Body of pancreas (tissue), 4 donors: ENCODE results near the gene UBR3. TPM values are rescaled to one million over a fixed set of nuclear protein-coding genes. Genes with fewer than 3 reads are reported as not detected.
"Not testable (repeated sequence)": the region's sequence is repeated elsewhere in the genome, so short reads cannot be mapped to it uniquely, and the experiment has no call there.

Experiments used
- ATAC-seq: fragments of 150-250 bp; one replicate; pipeline ENCODE4 v1.9.1; 2016
- DNase-seq, 4 donors: peaks; one replicate each; pipeline ENCODE4 v3.0.0-alpha.2; 2019
- H3K27ac ChIP-seq, 4 donors: fragments of 200-600 bp; sonication (generic); 1 replicate in 3 of 4; 2 replicates in 1 of 4; pipeline versions ENCODE4 v1.5.1 to v1.6.1; 2016 to 2019; ENCODE audit warnings: mild to moderate bottlenecking in 1 of 4, mixed read lengths in 1 of 4, moderate library complexity in 1 of 4
- H3K27me3 ChIP-seq, 2 donors: fragments of 200-600 bp; sonication (generic); one replicate each; pipeline ENCODE4 v1.6.0; 2016; ENCODE audit warnings: mild to moderate bottlenecking in 1 of 2
- H3K36me3 ChIP-seq, 2 donors: fragments of 200-600 bp; sonication (generic); replicated peaks in 1 of 2; 2 replicates each; pipeline ENCODE4 v1.5.1; 2016; ENCODE audit warnings: low read depth in 2 of 2; ENCODE audit not compliant: insufficient read depth in 1 of 2
- H3K4me1 ChIP-seq: fragments of 200-600 bp; sonication (generic); one replicate; pipeline ENCODE4 v1.6.0; 2016
- H3K4me3 ChIP-seq, 2 donors: fragments of 200-600 bp; sonication (generic); 1 replicate in 1 of 2; 2 replicates in 1 of 2; pipeline ENCODE4 v1.5.1; 2016 to 2019
- H3K9me3 ChIP-seq, 3 donors: fragments of 200-600 bp; sonication (generic); 1 replicate in 2 of 3; 2 replicates in 1 of 3; pipeline ENCODE4 v1.5.1; 2016
- POLR2A ChIP-seq, 3 donors: fragments of 450-650 bp; IDR thresholded peaks; one replicate each; pipeline ENCODE4 v1.6.1; 2016; ENCODE audit warnings: antibody characterized with exemption in 3 of 3, mild to moderate bottlenecking in 2 of 3
- WGBS, 2 donors: methylation state at CpG; one replicate each; pipeline ENCODE4 v1.1.5; 2017; 5-methylcytosine and 5-hydroxymethylcytosine counted together
- intact Hi-C: fragments of 100-400 bp; cut with DNase I; formaldehyde crosslinking; loops from one replicate; pipeline ENCODE4 v1.15.1; 2023
- total RNA-seq, 2 donors: library from RNA; depleted of rRNA; stranded (reverse); fragments of >200 nt; gene quantifications; one replicate each; pipeline ENCODE4 v1.1.0, GENCODE V29; 2016
- TF ChIP-seq, protein P1 (sequence below), 7 experiments: fragments of 450-650 bp in 4 of 7; fragments of 200-600 bp in 3 of 7; sonication (generic) in 3 of 7; IDR thresholded peaks; one replicate each; pipeline ENCODE4 v1.5.1; 2016 to 2019; ENCODE audit warnings: antibody characterized with exemption in 7 of 7

UBR3 gene
- total RNA-seq, 2 donors from 2014 or later, result 30.1 to 52.1 TPM

- no peaks in the 10 kb centered on the region for H3K27me3 ChIP-seq
- no peaks in the 10 kb centered on the region for H3K9me3 ChIP-seq
- H3K4me1 ChIP-seq, result peaks cover 13% of the 10 kb centered on the region
- TF ChIP-seq POLR2A (IDR thresholded peaks at IDR 0.05), result no peak
- TF ChIP-seq, protein P1, sequence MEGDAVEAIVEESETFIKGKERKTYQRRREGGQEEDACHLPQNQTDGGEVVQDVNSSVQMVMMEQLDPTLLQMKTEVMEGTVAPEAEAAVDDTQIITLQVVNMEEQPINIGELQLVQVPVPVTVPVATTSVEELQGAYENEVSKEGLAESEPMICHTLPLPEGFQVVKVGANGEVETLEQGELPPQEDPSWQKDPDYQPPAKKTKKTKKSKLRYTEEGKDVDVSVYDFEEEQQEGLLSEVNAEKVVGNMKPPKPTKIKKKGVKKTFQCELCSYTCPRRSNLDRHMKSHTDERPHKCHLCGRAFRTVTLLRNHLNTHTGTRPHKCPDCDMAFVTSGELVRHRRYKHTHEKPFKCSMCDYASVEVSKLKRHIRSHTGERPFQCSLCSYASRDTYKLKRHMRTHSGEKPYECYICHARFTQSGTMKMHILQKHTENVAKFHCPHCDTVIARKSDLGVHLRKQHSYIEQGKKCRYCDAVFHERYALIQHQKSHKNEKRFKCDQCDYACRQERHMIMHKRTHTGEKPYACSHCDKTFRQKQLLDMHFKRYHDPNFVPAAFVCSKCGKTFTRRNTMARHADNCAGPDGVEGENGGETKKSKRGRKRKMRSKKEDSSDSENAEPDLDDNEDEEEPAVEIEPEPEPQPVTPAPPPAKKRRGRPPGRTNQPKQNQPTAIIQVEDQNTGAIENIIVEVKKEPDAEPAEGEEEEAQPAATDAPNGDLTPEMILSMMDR (IDR thresholded peaks at IDR 0.05), result no peak
- 88 to 100% methylated on average over 2 of the region's 2 CpGs for WGBS, 2 donors
- no peaks in the 10 kb centered on the region for H3K36me3 ChIP-seq
- no peak overlapping the region for H3K27ac ChIP-seq
- DNase-seq (no peak), ATAC-seq (no peak)
- intact Hi-C loops, result no loop called here
- H3K4me3 ChIP-seq, result no peak overlapping the region
Measured at GRCh38 chr2:169845016-169845415, 17.8 kb downstream of the UBR3 start.

- H3K36me3 ChIP-seq, intact Hi-C loops, H3K27me3 ChIP-seq, H3K27ac ChIP-seq, DNase-seq, H3K9me3 ChIP-seq, H3K4me1 ChIP-seq, ATAC-seq, H3K4me3 ChIP-seq: not testable (repeated sequence)
- WGBS, 2 donors, result 77 to 78% methylated on average over 8 of the region's 8 CpGs
Measured at GRCh38 chr2:169848959-169849693, 21.9 kb downstream of the UBR3 start.

GRCh38 chr2:169849710-169850109 is 22.5 kb downstream of the UBR3 start:
- no peaks in the 10 kb centered on the region for H3K36me3 ChIP-seq
- no peaks in the 10 kb centered on the region for H3K9me3 ChIP-seq
- WGBS, 2 donors, result 85 to 94% methylated on average over 1 of the region's 1 CpG
- peaks cover 5% of the 10 kb centered on the region for H3K4me1 ChIP-seq
- H3K27me3 ChIP-seq, result no peaks in the 10 kb centered on the region
- H3K27ac ChIP-seq, result no peak overlapping the region
- no peak overlapping the region for H3K4me3 ChIP-seq
- TF ChIP-seq, protein P1 (IDR thresholded peaks at IDR 0.05), result no peak
- TF ChIP-seq POLR2A (IDR thresholded peaks at IDR 0.05), result no peak
- intact Hi-C loops, result no loop called here
- DNase-seq, result no peak
- ATAC-seq, result no peak

DNA sequence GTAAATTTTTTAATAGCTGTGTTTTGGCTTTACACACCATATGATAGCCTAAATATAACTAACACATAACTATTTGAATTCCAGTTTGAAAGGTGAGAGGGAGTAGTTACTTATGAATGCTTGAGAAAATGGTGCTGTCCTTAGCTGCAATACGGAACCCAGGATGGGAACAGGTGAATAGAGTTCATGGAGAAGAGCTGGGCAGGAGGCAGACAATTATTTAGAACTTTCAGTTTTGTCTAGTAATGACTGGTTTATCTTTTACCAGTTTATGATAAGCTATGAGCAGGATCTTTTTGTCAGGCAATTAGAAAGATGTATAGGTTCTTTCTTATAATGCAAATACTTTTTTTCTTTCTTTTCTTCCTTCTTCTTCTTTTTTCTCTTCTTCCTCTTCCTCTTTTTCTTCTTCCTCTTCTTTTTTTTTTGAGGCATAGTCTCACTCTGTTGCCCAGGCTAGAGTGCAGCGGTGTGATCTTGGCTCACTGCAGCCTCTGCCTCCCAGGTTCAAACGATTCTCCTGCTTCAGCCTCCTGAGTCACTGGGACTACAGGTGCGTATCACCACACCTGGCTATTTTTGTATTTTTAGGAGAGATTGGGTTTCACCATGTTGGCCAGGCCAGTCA is 25.9 kb downstream of the UBR3 start:
- H3K9me3 ChIP-seq, result no peaks in the 10 kb centered on the region
- H3K27ac ChIP-seq, result no peak overlapping the region
- no peaks in the 10 kb centered on the region for H3K4me1 ChIP-seq
- intact Hi-C loops, result no loop called here
- no peaks in the 10 kb centered on the region for H3K36me3 ChIP-seq
- ATAC-seq (no peak), DNase-seq (no peak)
- TF ChIP-seq, protein P1 (IDR thresholded peaks at IDR 0.05), result no peak
- 89 to 92% methylated on average over 4 of the region's 4 CpGs for WGBS, 2 donors
- H3K4me3 ChIP-seq, result no peak overlapping the region
- no peaks in the 10 kb centered on the region for H3K27me3 ChIP-seq

GRCh38 chr2:169855281-169856258 is 28.3 kb downstream of the UBR3 start:
- DNase-seq, H3K4me3 ChIP-seq, ATAC-seq, H3K27ac ChIP-seq, H3K9me3 ChIP-seq, H3K27me3 ChIP-seq, H3K36me3 ChIP-seq, intact Hi-C loops, H3K4me1 ChIP-seq: not testable (repeated sequence)
- 89 to 94% methylated on average over 30 of the region's 42 CpGs for WGBS, 2 donors
